Body of pancreas (tissue), 4 donors: Measurements from ENCODE around the gene MBD3L2. TPM values are rescaled to one million over a fixed set of nuclear protein-coding genes. Genes with fewer than 3 reads are reported as not detected.
A peak's percentile ranks its signal among the peaks of the same experiment; 100 is the strongest.

ENCODE experiments used
- ATAC-seq: fragments of 150-250 bp; one replicate; pipeline ENCODE4 v1.9.1; 2016
- DNase-seq, 4 donors: peaks; one replicate each; pipeline ENCODE4 v3.0.0-alpha.2; 2019
- H3K27ac ChIP-seq, 4 donors: fragments of 200-600 bp; sonication (generic); 1 replicate in 3 of 4; 2 replicates in 1 of 4; pipeline versions ENCODE4 v1.5.1 to v1.6.1; 2016 to 2019; ENCODE audit warnings: mild to moderate bottlenecking in 1 of 4, mixed read lengths in 1 of 4, moderate library complexity in 1 of 4
- H3K27me3 ChIP-seq, 2 donors: fragments of 200-600 bp; sonication (generic); one replicate each; pipeline ENCODE4 v1.6.0; 2016; ENCODE audit warnings: mild to moderate bottlenecking in 1 of 2
- H3K36me3 ChIP-seq, 2 donors: fragments of 200-600 bp; sonication (generic); replicated peaks in 1 of 2; 2 replicates each; pipeline ENCODE4 v1.5.1; 2016; ENCODE audit warnings: low read depth in 2 of 2; ENCODE audit not compliant: insufficient read depth in 1 of 2
- H3K4me1 ChIP-seq: fragments of 200-600 bp; sonication (generic); one replicate; pipeline ENCODE4 v1.6.0; 2016
- H3K4me3 ChIP-seq, 2 donors: fragments of 200-600 bp; sonication (generic); 1 replicate in 1 of 2; 2 replicates in 1 of 2; pipeline ENCODE4 v1.5.1; 2016 to 2019
- H3K9me3 ChIP-seq, 3 donors: fragments of 200-600 bp; sonication (generic); 1 replicate in 2 of 3; 2 replicates in 1 of 3; pipeline ENCODE4 v1.5.1; 2016
- CTCF ChIP-seq, 7 experiments: fragments of 450-650 bp in 4 of 7; fragments of 200-600 bp in 3 of 7; sonication (generic) in 3 of 7; IDR thresholded peaks; one replicate each; pipeline ENCODE4 v1.5.1; 2016 to 2019; ENCODE audit warnings: antibody characterized with exemption in 7 of 7
- POLR2A ChIP-seq, 3 donors: fragments of 450-650 bp; IDR thresholded peaks; one replicate each; pipeline ENCODE4 v1.6.1; 2016; ENCODE audit warnings: antibody characterized with exemption in 3 of 3, mild to moderate bottlenecking in 2 of 3
- WGBS, 2 donors: methylation state at CpG; one replicate each; pipeline ENCODE4 v1.1.5; 2017; 5-methylcytosine and 5-hydroxymethylcytosine counted together
- intact Hi-C: fragments of 100-400 bp; cut with DNase I; formaldehyde crosslinking; loops from one replicate; pipeline ENCODE4 v1.15.1; 2023
- total RNA-seq, 2 donors: library from RNA; depleted of rRNA; stranded (reverse); fragments of >200 nt; gene quantifications; one replicate each; pipeline ENCODE4 v1.1.0, GENCODE V29; 2016

MBD3L2 gene
- total RNA-seq, 2 donors from 2014 or later, result not detected

- DNase-seq (no peak), ATAC-seq (no peak)
- no peaks in the 10 kb centered on the region for H3K4me1 ChIP-seq
- TF ChIP-seq POLR2A (IDR thresholded peaks at IDR 0.05), result no peak
- no peak for TF ChIP-seq CTCF (IDR thresholded peaks at IDR 0.05)
- 87 to 90% methylated on average over 6 of the region's 6 CpGs for WGBS, 2 donors
- no peak overlapping the region for H3K27ac ChIP-seq
- H3K36me3 ChIP-seq, result peaks cover 6 to 8% of the 10 kb centered on the region in 2 donors
- peaks cover 0 to 27% (median 2%) of the 10 kb centered on the region in 3 donors for H3K9me3 ChIP-seq
- intact Hi-C loops, result no loop called here
- no peak overlapping the region for H3K4me3 ChIP-seq
- no peaks in the 10 kb centered on the region for H3K27me3 ChIP-seq
Observed at GRCh38 chr19:7088999-7089398, 39.9 kb downstream of the MBD3L2 start.

- ATAC-seq (no peak), DNase-seq (no peak)
- peaks cover 19% of the 10 kb centered on the region for H3K4me1 ChIP-seq
- H3K9me3 ChIP-seq, result peaks cover 0 to 8% (median 0%) of the 10 kb centered on the region in 3 donors
- peak overlapping the region in 1 of 4 donors; percentile 95 for H3K27ac ChIP-seq
- WGBS, 2 donors, result 90 to 98% methylated on average over 3 of the region's 3 CpGs
- intact Hi-C loops, result no loop called here
- TF ChIP-seq POLR2A (IDR thresholded peaks at IDR 0.05) (no peak), CTCF (IDR thresholded peaks at IDR 0.05) (no peak)
- H3K27me3 ChIP-seq, result no peaks in the 10 kb centered on the region
- H3K36me3 ChIP-seq, result no peaks in the 10 kb centered on the region
- no peak overlapping the region for H3K4me3 ChIP-seq
Observed at GRCh38 chr19:7098096-7098495, 49.0 kb downstream of the MBD3L2 start.

- peak overlapping the region; percentile 9 to 19 for H3K4me3 ChIP-seq
- H3K27ac ChIP-seq, result peak overlapping the region; percentile 77 to 95 (median 92)
- DNase-seq (peak; percentile 92 to 94 (median 92)), ATAC-seq (peak; percentile 96)
- peaks cover 19% of the 10 kb centered on the region for H3K4me1 ChIP-seq
- intact Hi-C loops, result no loop called here
- H3K27me3 ChIP-seq, result no peaks in the 10 kb centered on the region
- WGBS, 2 donors, result 0 to 1% methylated on average over 77 to 78 of the region's 78 CpGs
- H3K36me3 ChIP-seq, result no peaks in the 10 kb centered on the region
- peaks cover 0 to 8% (median 0%) of the 10 kb centered on the region in 3 donors for H3K9me3 ChIP-seq
- no peak for TF ChIP-seq CTCF (IDR thresholded peaks at IDR 0.05)
- TF ChIP-seq POLR2A (IDR thresholded peaks at IDR 0.05), result peak in 2 of 3 donors; percentile 64 to 69
Observed at GRCh38 chr19:7098701-7099596, 49.8 kb downstream of the MBD3L2 start.

- DNase-seq, result no peak
- intact Hi-C loops, result no loop called here
Observed at GRCh38 chr19:7099597-7099921, 50.4 kb downstream of the MBD3L2 start.

More at GRCh38 chr19:7099597-7099921, 50.4 kb downstream of the MBD3L2 start:
- Histone ChIP-seq H3K4me1 (peaks cover 19% of the 10 kb centered on the region), H3K4me3 (peak overlapping the region; percentile 9 to 19), H3K27ac (peak overlapping the region in 3 of 4 donors; percentile 92 to 95 (median 92)), H3K9me3 (peaks cover 0 to 5% (median 0%) of the 10 kb centered on the region in 3 donors), H3K27me3 (no peaks in the 10 kb centered on the region), H3K36me3 (no peaks in the 10 kb centered on the region)
- no peak for ATAC-seq
- WGBS, 2 donors, result 6 to 9% methylated on average over 9 of the region's 9 CpGs
- TF ChIP-seq POLR2A (IDR thresholded peaks at IDR 0.05) (no peak), CTCF (IDR thresholded peaks at IDR 0.05) (no peak)

Other genes with a start within 250 kb of the MBD3L2 start
- under 1 TPM in 1 of 2 donors, not detected in 1; 0.26 TPM for gene ADGRE1, start 161.7 kb upstream of the MBD3L2 start, total RNA-seq
- gene MBD3L2B, start 27.9 kb upstream of the MBD3L2 start, total RNA-seq, result not detected
- gene MBD3L5, start 18.7 kb upstream of the MBD3L2 start, total RNA-seq, result not detected
- not detected for gene MBD3L4, start 9.1 kb upstream of the MBD3L2 start, total RNA-seq
- gene MBD3L3, start 9.4 kb downstream of the MBD3L2 start, total RNA-seq, result not detected
- gene ZNF557, start 20.4 kb downstream of the MBD3L2 start, total RNA-seq, result 1 to 10 TPM; 6.5 to 6.6 TPM
- gene INSR, start 245.1 kb downstream of the MBD3L2 start, total RNA-seq, result 100 to 1,000 TPM; 243 to 284 TPM